ENCODE measurements around the gene ATG9B.

Gene ATG9B

GRCh38 chr7:151013733-151014497 lies 10.4 kb downstream of the ATG9B start:
- Histone ChIP-seq H2AFZ (ENCODE audit: insufficient read depth, low read length, poor library complexity) (peak overlapping the region; percentile 0), H3K4me1 (ENCODE audit: control insufficient read depth in 1 of 2, insufficient read depth in 2 of 2, low read length in 2 of 2) (peaks cover 27 to 33% of the 10 kb centered on the region in 2 experiments)
- WGBS (ENCODE audit: extremely low coverage, insufficient coverage, insufficient read length) = no CpG with 5 or more reads among the region's 55 CpGs

GRCh38 chr7:151013356-151013732 lies 10.9 kb downstream of the ATG9B start:
- Histone ChIP-seq H3K9me3 (ENCODE audit: insufficient read depth, low read depth, low read length) (peaks cover 4% of the 10 kb centered on the region), H3K4me2 (ENCODE audit: low read length) (peak overlapping the region; percentile 28), H3K27me3 (ENCODE audit: insufficient read depth, low read length) (peaks cover 1% of the 10 kb centered on the region), H4K8ac (ENCODE audit: low read depth, low read length) (no peak overlapping the region), H3K4ac (ENCODE audit: low read depth, low read length) (no peak overlapping the region), H3K18ac (ENCODE audit: low read length) (no peak overlapping the region), H2BK5ac (ENCODE audit: low read depth, low read length, poor library complexity) (no peak overlapping the region), H2BK12ac (ENCODE audit: low read length) (no peak overlapping the region), H3K27ac (ENCODE audit: low read depth, low read length) (no peak overlapping the region), H2AK5ac (ENCODE audit: low read length) (no peak overlapping the region), H3K23ac (ENCODE audit: low read length) (no peak overlapping the region), H4K12ac (ENCODE audit: low read depth, low read length) (no peak overlapping the region), H2BK120ac (ENCODE audit: insufficient read depth, low read length, poor library complexity) (no peak overlapping the region), H3K4me1 (ENCODE audit: control insufficient read depth in 1 of 2, insufficient read depth in 2 of 2, low read length in 2 of 2) (peaks cover 24 to 33% of the 10 kb centered on the region in 2 experiments), H3K79me1 (ENCODE audit: low read length) (peaks cover 10% of the 10 kb centered on the region), H2AFZ (ENCODE audit: insufficient read depth, low read length, poor library complexity) (peak overlapping the region; percentile 10), H3K4me3 (ENCODE audit: low read depth, low read length) (peak overlapping the region; percentile 37), H3K36me3 (ENCODE audit: control insufficient read depth in 1 of 2, insufficient read depth in 2 of 2, low read length in 2 of 2) (no peaks in the 10 kb centered on the region), H4K91ac (ENCODE audit: low read depth, low read length) (no peak overlapping the region), H3K9ac (ENCODE audit: low read length) (no peak overlapping the region), H3K14ac (ENCODE audit: low read length) (no peak overlapping the region), H3K79me2 (ENCODE audit: control insufficient read depth, insufficient read depth, low read length, poor library complexity) (no peaks in the 10 kb centered on the region)
- WGBS (ENCODE audit: extremely low coverage, insufficient coverage, insufficient read length) = no CpG with 5 or more reads among the region's 26 CpGs
- no peak for DNase-seq

More at GRCh38 chr7:151013733-151014497, 10.4 kb downstream of the ATG9B start:
- no peak overlapping the region for H2AK5ac ChIP-seq (ENCODE audit: low read length)
- DNase-seq = peak; percentile 87 to 94
- H3K4ac ChIP-seq (ENCODE audit: low read depth, low read length) = no peak overlapping the region
- no peak overlapping the region for H3K9ac ChIP-seq (ENCODE audit: low read length)
- no peak overlapping the region for H2BK5ac ChIP-seq (ENCODE audit: low read depth, low read length, poor library complexity)
- peak overlapping the region; percentile 52 for H3K4me2 ChIP-seq (ENCODE audit: low read length)
- H3K27me3 ChIP-seq (ENCODE audit: insufficient read depth, low read length) = peaks cover 7% of the 10 kb centered on the region
- H3K79me1 ChIP-seq (ENCODE audit: low read length) = peaks cover 10% of the 10 kb centered on the region
- H3K18ac ChIP-seq (ENCODE audit: low read length) = peak overlapping the region; percentile 27
- peak overlapping the region; percentile 10 for H4K91ac ChIP-seq (ENCODE audit: low read depth, low read length)
- H3K79me2 ChIP-seq (ENCODE audit: control insufficient read depth, insufficient read depth, low read length, poor library complexity) = no peaks in the 10 kb centered on the region
- peaks cover 4% of the 10 kb centered on the region for H3K9me3 ChIP-seq (ENCODE audit: insufficient read depth, low read depth, low read length)
- H4K12ac ChIP-seq (ENCODE audit: low read depth, low read length) = peak overlapping the region; percentile 9
- peak overlapping the region; percentile 39 for H4K8ac ChIP-seq (ENCODE audit: low read depth, low read length)
- H3K23ac ChIP-seq (ENCODE audit: low read length) = no peak overlapping the region
- no peaks in the 10 kb centered on the region for H3K36me3 ChIP-seq (ENCODE audit: control insufficient read depth in 1 of 2, insufficient read depth in 2 of 2, low read length in 2 of 2)
- no peak overlapping the region for H2BK12ac ChIP-seq (ENCODE audit: low read length)
- H3K4me3 ChIP-seq (ENCODE audit: low read depth, low read length) = peak overlapping the region; percentile 59
- H2BK120ac ChIP-seq (ENCODE audit: insufficient read depth, low read length, poor library complexity) = no peak overlapping the region
- H3K27ac ChIP-seq (ENCODE audit: low read depth, low read length) = no peak overlapping the region
- H3K14ac ChIP-seq (ENCODE audit: low read length) = no peak overlapping the region

- H2AK5ac ChIP-seq (ENCODE audit: low read length) = no peak overlapping the region
- peak overlapping the region; percentile 10 for H2AFZ ChIP-seq (ENCODE audit: insufficient read depth, low read length, poor library complexity)
- H4K12ac ChIP-seq (ENCODE audit: low read depth, low read length) = no peak overlapping the region
- H3K14ac ChIP-seq (ENCODE audit: low read length) = no peak overlapping the region
- peaks cover 10% of the 10 kb centered on the region for H3K79me1 ChIP-seq (ENCODE audit: low read length)
- no peak overlapping the region for H3K23ac ChIP-seq (ENCODE audit: low read length)
- H2BK120ac ChIP-seq (ENCODE audit: insufficient read depth, low read length, poor library complexity) = no peak overlapping the region
- H3K4me2 ChIP-seq (ENCODE audit: low read length) = peak overlapping the region; percentile 28
- H3K9ac ChIP-seq (ENCODE audit: low read length) = no peak overlapping the region
- H3K18ac ChIP-seq (ENCODE audit: low read length) = no peak overlapping the region
- H3K4me3 ChIP-seq (ENCODE audit: low read depth, low read length) = peak overlapping the region; percentile 37
- no peak overlapping the region for H2BK5ac ChIP-seq (ENCODE audit: low read depth, low read length, poor library complexity)
- H4K8ac ChIP-seq (ENCODE audit: low read depth, low read length) = no peak overlapping the region
- no peaks in the 10 kb centered on the region for H3K27me3 ChIP-seq (ENCODE audit: insufficient read depth, low read length)
- H3K27ac ChIP-seq (ENCODE audit: low read depth, low read length) = no peak overlapping the region
- H4K91ac ChIP-seq (ENCODE audit: low read depth, low read length) = no peak overlapping the region
- no peaks in the 10 kb centered on the region for H3K79me2 ChIP-seq (ENCODE audit: control insufficient read depth, insufficient read depth, low read length, poor library complexity)
- peak overlapping the region; percentile 16 for H2BK12ac ChIP-seq (ENCODE audit: low read length)
- peak; percentile 65 to 79 for DNase-seq
- peaks cover 4% of the 10 kb centered on the region for H3K9me3 ChIP-seq (ENCODE audit: insufficient read depth, low read depth, low read length)
- no CpG with 5 or more reads among the region's 23 CpGs for WGBS (ENCODE audit: extremely low coverage, insufficient coverage, insufficient read length)
- no peak overlapping the region for H3K4ac ChIP-seq (ENCODE audit: low read depth, low read length)
- no peaks in the 10 kb centered on the region for H3K36me3 ChIP-seq (ENCODE audit: control insufficient read depth in 1 of 2, insufficient read depth in 2 of 2, low read length in 2 of 2)
- peaks cover 23 to 32% of the 10 kb centered on the region in 2 experiments for H3K4me1 ChIP-seq (ENCODE audit: control insufficient read depth in 1 of 2, insufficient read depth in 2 of 2, low read length in 2 of 2)
Measured at GRCh38 chr7:151012911-151013347, 11.4 kb downstream of the ATG9B start.

- no peaks in the 10 kb centered on the region for H3K36me3 ChIP-seq (ENCODE audit: control insufficient read depth in 1 of 2, insufficient read depth in 2 of 2, low read length in 2 of 2)
- no peak overlapping the region for H2BK5ac ChIP-seq (ENCODE audit: low read depth, low read length, poor library complexity)
- no peaks in the 10 kb centered on the region for H3K79me2 ChIP-seq (ENCODE audit: control insufficient read depth, insufficient read depth, low read length, poor library complexity)
- peaks cover 4% of the 10 kb centered on the region for H3K9me3 ChIP-seq (ENCODE audit: insufficient read depth, low read depth, low read length)
- H4K91ac ChIP-seq (ENCODE audit: low read depth, low read length) = no peak overlapping the region
- no peak overlapping the region for H3K4ac ChIP-seq (ENCODE audit: low read depth, low read length)
- no peaks in the 10 kb centered on the region for H3K27me3 ChIP-seq (ENCODE audit: insufficient read depth, low read length)
- no peak overlapping the region for H3K23ac ChIP-seq (ENCODE audit: low read length)
- no peak for DNase-seq
- H2BK120ac ChIP-seq (ENCODE audit: insufficient read depth, low read length, poor library complexity) = no peak overlapping the region
- no peak overlapping the region for H3K4me3 ChIP-seq (ENCODE audit: low read depth, low read length)
- H3K9ac ChIP-seq (ENCODE audit: low read length) = no peak overlapping the region
- no CpG with 5 or more reads among the region's 6 CpGs for WGBS (ENCODE audit: extremely low coverage, insufficient coverage, insufficient read length)
- no peak overlapping the region for H4K12ac ChIP-seq (ENCODE audit: low read depth, low read length)
- H3K79me1 ChIP-seq (ENCODE audit: low read length) = peaks cover 12% of the 10 kb centered on the region
- no peak overlapping the region for H2BK12ac ChIP-seq (ENCODE audit: low read length)
- H4K8ac ChIP-seq (ENCODE audit: low read depth, low read length) = no peak overlapping the region
- no peak overlapping the region for H2AFZ ChIP-seq (ENCODE audit: insufficient read depth, low read length, poor library complexity)
- no peak overlapping the region for H3K27ac ChIP-seq (ENCODE audit: low read depth, low read length)
- no peak overlapping the region for H2AK5ac ChIP-seq (ENCODE audit: low read length)
- peaks cover 29 to 37% of the 10 kb centered on the region in 2 experiments for H3K4me1 ChIP-seq (ENCODE audit: control insufficient read depth in 1 of 2, insufficient read depth in 2 of 2, low read length in 2 of 2)
- H3K14ac ChIP-seq (ENCODE audit: low read length) = no peak overlapping the region
- H3K18ac ChIP-seq (ENCODE audit: low read length) = no peak overlapping the region
- no peak overlapping the region for H3K4me2 ChIP-seq (ENCODE audit: low read length)
Measured at GRCh38 chr7:151012031-151012692, 12.1 kb downstream of the ATG9B start.
